ENCODE results near the gene CNBD2.
"Not testable (repeated sequence)": the region's sequence is repeated elsewhere in the genome, so short reads cannot be mapped to it uniquely, and the experiment has no call there.

The CNBD2 gene

DNA sequence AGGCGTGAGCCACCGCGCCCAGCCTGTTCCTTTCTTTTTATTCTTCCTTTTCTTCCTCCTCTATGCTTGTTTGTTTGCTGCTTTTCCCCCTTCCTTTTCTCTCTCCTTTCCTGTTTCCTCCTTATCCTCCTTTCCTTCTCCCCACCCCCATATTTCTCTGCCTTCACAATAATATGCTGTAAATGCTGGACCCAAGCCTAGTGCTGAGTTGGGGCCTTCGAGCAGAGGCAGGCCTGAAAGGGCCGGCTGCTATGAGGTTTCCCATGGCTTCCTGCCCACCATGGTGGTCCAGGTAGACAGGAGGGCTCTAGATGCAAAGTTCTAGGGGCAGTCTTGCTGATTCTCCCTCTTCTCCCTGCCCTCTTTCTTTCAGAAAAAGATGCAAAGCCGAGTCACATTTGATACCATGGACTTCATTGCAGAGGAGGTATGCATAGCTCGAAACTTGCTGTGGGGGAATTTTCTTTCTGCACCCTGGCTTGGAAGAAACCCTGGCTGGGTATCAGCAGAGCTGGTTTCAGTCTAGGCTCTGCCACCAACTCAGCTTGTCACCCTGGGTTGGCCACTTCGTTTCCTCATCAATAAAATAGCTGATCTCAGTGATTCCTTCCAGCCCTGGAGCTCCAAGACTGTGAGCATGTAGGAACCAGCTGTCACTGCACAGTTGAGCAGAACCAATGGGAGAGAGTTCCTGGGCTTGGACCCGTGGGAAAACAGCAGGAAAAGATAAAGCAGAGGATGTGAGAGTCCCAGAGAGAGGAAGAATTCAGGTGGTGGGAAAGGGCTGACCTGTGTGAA, 7.4 kb downstream of the CNBD2 start:
- DNase-seq (ENCODE audit: low spot score) = no peak

DNA sequence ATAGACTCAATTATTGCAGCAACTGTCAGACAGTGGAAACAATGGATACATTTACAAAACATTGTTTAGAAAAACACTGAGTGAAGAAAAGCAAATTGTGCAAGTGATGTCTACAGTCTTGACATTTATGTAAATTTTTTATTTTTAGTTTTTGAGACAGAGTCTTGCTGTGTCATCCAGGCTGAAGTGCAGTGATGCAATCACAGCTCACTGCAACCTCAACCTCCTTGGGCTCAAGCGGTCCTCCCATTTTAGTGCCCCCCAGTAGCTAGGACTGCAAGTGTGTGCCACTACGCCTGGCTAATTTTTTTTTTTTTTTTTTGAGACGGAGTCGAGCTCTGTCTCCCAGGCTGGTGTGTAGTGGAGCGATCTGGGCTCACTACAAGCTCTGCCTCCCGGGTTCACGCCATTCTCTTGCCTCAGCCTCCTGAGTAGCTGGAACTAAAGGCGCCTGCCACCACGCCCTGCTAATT, 9.7 kb downstream of the CNBD2 start:
- no peak for DNase-seq (ENCODE audit: low spot score)

DNA sequence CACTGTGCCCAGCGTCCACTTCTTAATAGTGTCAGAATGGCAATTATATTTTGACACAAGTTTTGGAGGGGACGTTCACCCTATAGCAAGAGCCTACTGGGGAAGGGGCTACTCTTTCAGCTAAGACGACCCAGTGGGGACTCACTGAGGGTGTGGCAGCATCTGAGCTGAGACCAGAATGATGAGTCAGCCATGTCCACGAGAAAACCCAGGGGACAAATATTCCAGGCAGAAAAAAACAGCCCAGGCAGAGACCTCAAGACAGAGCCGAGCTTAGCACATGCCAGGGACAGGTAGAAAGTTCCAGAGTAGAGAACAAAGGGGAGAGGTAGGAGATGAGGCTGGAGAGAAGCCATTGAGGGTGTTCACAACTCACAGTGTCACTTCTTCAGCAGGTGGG, 11.2 kb downstream of the CNBD2 start:
- no peak for DNase-seq (ENCODE audit: low spot score)

DNA sequence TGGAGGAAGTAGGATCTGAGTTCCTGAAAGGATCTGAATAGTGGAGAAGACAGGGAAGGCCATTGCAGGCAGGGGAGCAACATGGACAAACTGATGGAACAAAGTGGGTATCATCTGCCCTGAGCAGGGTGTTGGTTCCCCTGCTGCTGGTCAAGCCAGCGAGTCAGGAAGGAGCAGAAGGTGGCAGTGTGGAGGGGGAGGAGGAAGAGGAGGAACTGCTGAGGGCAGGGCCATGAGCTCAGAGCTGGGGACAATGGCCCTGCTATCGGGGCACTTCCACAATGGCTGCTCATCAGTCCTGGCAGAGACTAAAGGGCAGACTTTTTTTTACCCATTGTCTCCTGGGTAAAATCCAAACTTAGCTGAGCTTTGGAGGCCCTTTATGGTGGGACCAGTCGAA, 13.6 kb downstream of the CNBD2 start:
- no peak for DNase-seq (ENCODE audit: low spot score)

DNA sequence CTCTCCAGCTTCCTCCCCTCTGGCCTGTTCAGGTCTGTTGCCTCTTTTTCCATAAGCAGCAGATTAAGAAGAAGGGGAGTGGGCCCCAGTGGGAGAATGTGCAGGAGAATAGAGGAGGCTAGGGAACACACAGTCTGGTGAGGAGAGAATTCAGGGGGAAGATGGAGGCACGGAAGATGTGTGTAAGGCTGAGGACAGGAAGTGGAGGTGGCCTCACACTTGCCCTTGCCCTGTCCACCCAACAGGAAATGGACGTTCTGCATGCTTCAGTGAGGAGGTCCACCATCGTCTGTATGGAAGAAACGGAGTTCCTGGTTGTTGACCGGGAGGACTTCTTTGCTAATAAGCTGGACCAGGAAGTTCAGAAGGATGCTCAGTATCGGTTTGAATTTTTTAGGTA, 16.0 kb downstream of the CNBD2 start:
- DNase-seq (ENCODE audit: low spot score) = no peak

DNA sequence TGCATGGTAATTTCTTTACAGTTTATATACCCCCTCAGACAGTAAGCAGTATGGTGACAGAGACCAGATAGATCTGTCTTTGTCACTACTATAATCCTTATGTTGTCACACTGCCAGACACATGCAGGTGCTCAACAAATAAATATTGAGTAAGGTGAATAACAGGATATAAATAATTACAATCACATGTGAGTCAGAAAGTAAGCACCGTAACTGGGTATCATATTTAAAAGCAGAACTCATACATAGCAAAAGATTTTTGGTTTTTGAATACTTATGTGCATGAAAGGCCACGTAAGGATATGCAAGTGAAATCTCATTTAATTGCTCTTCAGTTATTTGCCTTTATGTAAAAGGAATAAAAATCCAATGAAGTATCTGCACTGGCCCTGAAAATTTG, 17.4 kb downstream of the CNBD2 start:
- no peak for DNase-seq (ENCODE audit: low spot score)

DNA sequence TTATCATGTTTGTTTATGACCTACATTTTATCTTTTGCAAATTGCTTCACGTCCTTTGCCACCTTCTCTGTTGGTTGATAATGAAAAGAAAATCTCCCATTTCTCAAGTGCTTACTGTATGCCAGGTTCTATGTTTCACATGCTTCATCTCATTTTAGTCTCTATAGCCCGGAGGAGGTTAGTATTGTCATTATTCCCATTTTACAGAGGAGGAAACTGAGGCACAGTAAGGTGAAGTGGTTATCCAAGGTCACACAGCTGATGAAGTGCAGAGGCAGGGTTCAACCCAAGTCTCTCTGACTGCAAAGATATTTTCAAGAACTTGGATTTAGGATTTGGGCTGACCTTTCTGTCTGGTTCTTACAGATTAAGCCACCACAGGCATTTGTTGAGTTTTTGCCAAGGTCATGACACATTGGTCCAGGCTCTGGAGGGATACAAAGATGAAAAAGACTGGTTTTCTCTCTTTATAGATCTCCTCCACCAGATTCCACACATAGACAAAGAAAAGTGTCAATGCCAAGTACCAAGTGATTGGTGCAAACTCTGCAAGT, 20.6 kb downstream of the CNBD2 start:
- DNase-seq (ENCODE audit: low spot score) = no peak

DNA sequence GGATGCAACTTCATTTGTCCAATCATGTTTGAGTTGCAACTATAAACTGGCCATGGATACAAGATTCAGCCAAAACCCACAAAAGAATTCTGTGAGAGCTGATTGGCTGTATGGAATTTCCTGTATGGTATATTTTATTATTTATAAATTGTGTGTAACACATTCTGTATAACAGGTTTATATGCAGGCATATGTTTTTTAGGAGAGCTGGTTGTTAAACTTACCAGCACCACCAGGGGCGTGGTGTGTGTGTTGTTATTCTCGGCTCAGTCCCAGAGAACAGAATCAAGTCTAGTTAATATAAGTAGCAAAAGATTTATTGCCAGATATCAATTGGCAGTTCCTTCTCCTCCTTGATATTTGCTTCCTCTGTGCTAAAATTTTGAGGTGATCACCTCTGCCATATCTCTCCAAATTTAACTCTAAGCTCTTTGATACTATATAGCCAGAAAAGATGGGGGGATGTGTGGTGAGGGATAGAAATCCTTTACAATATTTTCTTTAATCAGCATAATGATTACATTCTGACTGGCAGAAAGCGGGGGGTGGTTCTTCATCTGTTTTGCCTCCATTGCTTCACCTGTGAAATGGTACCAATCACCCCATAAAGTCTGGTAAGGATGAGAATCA, 22.9 kb downstream of the CNBD2 start:
- DNase-seq (ENCODE audit: low spot score) = peak; percentile 44

DNA sequence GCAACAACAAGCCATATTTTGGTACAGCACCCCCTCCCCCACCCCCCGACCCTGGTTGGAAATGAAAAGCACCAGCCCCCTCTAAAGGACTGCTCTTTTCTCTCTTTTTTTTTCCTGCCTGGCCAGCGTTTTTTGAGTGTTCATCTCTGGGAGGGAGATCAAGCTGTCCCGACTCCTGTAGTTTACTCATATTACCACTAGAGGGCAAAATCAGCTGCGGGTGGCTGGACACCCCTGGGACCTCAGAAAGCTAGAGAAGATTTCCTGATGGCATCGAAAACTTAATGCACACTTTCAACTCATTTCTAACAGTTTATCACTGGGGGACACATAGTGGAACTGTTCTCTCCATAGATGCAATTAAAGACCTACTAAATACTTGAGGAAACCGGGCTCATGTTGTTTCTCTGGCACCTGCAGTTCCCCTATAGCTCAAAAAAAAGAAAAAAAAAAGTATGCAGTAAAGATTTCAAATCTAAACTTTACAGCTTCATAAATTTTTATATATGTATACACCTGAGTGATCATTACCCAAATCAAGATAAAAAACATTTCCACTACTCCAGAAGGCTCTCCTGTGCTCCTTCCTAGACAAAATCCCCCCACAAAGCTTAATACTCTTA, 24.4 kb downstream of the CNBD2 start:
- peak; percentile 82 for DNase-seq (ENCODE audit: low spot score)

DNA sequence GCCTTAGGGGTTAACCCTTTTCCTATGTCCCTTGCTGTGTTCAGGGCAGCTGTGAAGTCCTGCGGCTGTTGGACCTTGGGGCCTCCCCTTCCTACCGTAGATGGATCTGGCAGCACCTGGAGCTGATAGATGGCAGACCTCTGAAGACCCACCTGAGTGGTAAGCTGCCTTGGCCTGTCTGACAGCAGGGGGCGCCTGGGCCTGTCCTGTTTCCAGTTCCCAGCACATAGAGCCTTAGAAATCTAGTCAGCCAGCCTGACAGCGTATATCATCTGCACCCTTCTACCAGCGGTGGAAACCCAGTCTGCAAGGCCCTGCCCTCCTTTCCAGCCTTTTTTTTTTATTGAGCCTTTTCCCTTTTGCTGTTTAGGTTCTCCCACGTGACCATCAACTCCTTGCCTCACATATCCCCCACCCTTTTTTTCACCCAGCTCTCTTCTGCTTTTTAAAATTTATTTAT, 26.6 kb downstream of the CNBD2 start:
- peak; percentile 84 for DNase-seq (ENCODE audit: low spot score)

DNA sequence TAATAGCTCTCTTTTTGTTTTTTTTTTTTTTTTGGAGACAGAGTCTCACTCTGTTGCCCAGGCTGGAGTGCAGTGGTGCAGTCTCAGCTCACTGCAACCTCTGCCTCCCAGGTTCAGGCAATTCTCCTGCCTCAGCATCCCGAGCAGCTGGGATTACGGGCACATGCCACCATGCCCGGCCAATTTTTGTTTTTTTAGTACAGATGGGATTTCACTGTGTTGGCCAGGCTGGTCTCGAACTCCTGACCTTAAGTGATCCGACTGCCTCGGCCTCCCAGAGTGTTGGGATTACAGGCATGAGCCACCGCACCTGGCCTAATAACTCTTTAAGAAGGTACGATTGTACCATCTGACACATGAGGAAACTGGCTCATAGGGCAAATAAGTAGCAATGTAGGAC, 28.1 kb downstream of the CNBD2 start:
- not testable (repeated sequence) for DNase-seq (ENCODE audit: low spot score)

DNA sequence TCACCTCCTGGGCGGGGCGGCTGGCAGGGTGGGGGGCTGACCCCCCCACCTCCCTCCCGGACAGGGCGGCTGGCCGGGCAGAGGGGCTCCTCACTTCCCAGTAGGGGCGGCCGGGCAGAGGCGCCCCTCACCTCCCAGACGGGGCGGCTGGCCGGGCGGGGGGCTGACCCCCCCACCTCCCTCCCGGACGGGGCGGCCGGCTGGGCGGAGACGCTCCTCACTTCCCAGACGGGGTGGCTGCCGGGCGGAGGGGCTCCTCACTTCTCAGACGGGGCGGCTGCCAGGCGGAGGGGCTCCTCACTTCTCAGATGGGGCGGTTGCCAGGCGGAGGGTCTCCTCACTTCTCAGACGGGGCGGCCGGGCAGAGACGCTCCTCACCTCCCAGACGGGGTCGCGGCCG, 32.9 kb downstream of the CNBD2 start:
- not testable (repeated sequence) for DNase-seq (ENCODE audit: low spot score)

DNA sequence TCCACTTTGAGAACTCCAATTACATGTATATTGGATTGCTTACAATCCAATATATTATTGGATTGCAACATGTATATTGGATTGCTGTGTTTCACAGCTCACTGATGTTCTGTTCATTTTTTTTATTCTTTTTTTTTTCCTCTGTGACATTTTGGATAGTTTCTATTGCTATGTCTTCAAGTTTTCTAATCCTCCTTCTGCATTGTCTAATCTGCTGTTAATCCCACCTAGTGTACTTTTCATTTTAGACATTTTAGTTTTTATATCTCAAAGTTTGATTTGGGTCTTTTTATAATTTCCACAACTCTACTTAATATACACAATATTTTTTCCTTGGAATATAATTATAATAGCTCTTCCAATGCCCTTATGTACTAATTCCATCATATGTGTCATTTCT, 34.5 kb downstream of the CNBD2 start:
- no peak for DNase-seq (ENCODE audit: low spot score)

DNA sequence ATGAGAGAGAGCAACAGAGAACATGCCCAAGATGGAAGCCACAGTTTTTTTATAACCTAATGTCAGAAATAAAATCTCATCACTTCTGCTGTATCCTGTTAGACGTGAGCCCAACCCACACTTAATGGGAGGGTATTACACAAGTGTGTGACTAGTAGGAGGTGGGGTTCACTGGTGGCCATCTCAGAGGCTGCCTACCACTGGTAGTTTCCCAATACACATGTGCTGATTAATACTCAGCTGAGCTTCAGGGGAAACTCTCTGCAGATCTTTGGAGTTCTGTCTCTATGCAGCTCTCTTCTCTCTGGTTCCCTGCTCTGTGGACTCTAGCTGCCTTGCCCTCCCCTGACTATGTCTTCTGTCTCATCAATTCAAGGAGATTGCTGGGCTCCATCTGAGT, 35.7 kb downstream of the CNBD2 start:
- DNase-seq (ENCODE audit: low spot score) = no peak

DNA sequence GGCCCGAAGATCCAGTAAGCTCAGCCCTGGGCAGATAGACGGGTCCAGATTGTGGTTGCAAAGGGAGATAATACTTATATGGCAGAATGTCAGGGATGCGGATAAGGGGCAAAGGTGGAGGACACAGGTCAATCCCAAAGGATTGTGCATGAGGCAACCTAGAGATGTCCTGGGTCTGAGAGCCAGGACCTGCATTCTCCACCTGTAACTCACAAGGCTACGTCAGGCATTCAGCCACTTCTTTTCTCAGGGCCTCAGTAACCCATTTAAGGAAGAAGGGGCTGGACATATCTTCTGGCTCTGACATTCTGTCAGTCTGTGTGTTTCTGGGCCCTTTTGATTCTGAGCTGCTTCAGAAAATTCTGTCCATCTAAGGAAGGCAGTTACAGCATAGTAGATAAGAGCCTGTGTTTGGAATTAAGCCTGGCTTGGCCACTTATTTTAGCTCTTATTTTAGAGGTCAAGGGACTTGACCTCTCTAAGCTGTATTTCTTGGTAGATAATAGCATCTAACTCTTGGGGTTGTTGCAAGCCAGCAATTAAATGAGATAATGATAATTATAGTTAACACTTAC, 40.2 kb downstream of the CNBD2 start:
- no peak for DNase-seq (ENCODE audit: low spot score)

DNA sequence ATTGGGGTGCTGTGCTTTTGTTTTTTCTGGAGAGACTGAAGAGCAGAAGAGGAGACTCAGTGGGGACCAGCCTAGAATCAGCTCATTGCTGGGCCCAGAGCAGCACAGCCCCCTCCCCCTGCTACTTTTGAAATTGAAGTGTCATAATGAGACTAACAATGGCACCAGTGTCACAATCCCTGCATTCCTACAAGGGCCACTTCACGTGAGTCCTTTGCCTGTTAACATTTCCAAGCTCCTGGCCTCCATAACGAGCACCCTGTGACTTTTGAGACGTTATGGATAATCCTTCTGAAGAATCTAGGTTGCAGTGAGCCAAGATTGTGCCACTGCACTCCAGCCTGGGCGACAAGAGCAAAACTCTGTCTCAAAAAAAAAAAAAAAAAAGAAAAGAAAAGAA, 41.7 kb downstream of the CNBD2 start:
- no peak for DNase-seq (ENCODE audit: low spot score)

DNA sequence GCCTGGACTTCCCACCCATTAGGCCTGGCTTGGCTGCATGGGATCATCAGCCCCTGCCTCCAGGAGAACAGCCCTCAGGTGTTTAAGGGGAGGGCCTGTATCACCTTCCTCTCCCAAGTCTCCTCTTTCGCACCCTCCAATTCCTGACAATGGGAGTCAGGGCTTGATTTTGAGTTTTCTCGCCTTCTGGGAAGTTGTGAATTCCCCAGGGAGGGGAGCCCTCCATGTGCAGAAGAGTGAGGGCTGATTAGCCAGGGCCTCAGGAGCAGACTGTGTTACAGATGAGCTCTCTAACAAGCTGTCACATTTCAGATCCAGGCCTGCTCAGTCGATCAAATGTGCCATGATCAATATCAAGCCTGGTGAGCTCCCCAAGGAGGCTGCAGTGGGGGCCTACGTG, 42.4 kb downstream of the CNBD2 start:
- no peak for DNase-seq (ENCODE audit: low spot score)

DNA sequence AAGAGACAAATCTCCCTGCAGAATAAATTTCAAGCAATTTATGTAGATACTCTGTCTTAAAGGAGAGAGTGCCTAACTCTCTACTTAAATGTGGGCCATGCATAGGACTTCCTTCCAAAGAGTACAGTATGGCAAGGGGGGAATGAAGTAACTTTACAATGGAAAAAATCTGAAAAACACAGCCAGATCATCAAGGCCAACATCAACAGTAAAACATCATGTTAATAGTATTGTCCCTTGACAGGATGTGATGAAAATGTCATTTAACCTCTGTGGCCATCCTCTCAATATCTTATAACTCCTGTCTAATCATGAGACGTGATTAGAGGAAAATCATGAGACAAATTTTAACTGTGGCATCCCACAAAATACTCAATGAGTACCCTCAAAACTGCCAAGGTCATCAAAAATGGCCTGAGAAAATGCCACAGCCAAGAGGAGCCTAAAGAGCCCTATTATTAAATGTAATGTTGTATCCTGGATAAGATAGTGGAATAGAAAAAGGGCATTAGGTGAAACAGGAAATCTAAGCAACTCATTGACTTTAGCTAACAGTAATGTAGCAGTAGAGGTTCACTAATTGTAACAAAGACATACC, 47.5 kb downstream of the CNBD2 start:
- no peak for DNase-seq (ENCODE audit: low spot score)

DNA sequence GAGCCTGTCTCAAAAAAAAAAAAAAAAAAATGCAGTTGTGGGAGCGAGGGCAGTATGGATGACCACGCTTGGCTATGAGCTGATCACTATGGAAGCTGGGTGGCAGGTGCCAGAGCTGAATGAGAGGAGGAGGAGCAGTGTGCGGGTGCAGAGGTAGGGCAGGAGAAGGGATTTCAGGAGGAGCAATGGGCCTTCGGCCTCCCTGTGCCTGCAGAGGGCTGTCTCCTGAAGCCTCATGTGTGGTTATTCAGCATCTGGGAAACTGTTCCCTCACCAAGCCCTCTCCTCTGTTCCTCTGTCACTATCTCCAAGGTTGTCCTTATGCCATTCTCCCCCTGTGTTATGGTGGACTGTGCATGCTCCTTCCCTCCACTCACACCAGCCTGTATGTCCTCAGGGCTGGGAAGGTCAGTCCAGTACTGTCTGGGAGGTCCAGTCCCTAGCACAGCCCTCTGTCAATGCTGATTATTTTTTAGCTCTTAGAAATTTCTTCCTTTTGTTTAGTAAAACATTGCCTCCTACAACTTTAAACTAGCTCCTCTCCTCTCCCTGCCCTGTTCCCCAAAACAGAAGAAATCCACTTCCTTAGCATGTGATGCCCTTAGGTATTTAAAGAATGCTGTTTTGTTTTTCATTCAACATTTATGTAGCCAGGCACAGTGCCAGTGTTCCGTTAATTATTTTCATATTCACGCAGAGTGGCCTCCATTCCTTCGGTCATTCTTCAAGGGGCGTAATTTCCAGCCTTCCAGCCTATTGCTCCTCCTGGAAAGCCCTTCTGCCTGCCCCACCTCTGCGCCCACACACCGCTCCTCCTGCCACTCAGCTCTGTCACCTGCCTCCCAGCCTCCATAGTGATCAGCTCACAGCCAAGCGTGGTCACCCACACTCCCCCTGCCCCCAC, 48.9 kb downstream of the CNBD2 start:
- no peak for DNase-seq (ENCODE audit: low spot score)

DNA sequence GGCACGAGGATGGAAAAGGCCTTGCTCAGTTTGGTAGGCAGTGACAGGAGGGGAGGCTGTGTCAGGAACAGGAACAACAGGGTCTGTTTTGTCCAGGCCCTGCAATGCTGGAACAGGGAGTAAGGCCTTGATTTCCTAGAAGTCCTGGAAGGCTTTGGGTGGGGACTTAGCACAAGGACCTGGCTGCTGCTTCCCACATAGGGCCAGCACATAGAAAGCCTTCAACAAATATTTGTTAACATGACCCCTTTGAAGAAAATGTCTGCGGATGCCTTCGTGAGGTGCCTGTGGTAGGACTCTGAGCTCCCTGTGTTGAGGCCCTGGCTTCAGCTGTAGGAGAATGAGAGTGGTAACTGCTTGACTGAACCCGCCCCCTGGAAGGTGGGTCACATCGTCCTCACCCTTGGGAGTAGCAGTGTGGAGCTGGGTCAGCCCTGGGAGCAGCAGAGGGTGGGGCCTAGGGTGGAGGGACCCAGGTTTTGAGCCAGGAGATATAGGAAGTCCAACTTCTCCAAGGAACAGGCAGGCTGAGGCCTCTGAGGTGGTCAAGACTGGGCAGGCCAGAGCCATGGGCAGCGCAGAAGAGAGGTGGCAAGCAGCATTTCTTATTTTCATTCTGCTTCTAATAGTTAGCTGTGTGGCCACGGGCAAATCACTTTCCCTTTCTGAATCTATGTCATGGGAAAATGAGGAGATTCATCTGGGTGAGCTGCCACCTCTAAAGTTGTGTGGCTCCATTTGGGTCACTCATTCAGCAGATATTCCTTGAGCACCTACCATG, 50.0 kb downstream of the CNBD2 start:
- no peak for DNase-seq (ENCODE audit: low spot score)

Measured in HuH-7.5 (cell line).